ENCODE data around the gene ADA. TPM values are rescaled to one million over a fixed set of nuclear protein-coding genes. Genes with fewer than 3 reads are reported as not detected.

Gene ADA
- total RNA-seq, 1 donor = 96.7 TPM

Other genes starting within 250 kb of the ADA start
- 2.4 TPM for gene TTPAL, start 175.8 kb downstream of the ADA start, total RNA-seq
- gene SERINC3, start 129.6 kb downstream of the ADA start, total RNA-seq = 95.3 TPM
- gene PKIG, start 69.1 kb downstream of the ADA start, total RNA-seq = 45.2 TPM
- under 0.01 TPM for gene CCN5, start 63.7 kb upstream of the ADA start, total RNA-seq
- gene KCNK15, start 94.2 kb upstream of the ADA start, total RNA-seq = 0.27 TPM
- not detected for gene RIMS4, start 158.8 kb upstream of the ADA start, total RNA-seq
- gene YWHAB, start 234.0 kb upstream of the ADA start, total RNA-seq = 38.5 TPM